HG02571 (cell line): ENCODE results near the gene CALHM3.
"Not testable (repeated sequence)": the region's sequence is repeated elsewhere in the genome, so short reads cannot be mapped to it uniquely, and the experiment has no call there.

Experiments
- ATAC-seq: cut with Tn5 transposase; IDR thresholded peaks from one replicate; pipeline ENCODE4 v1.9.1; 2021; ENCODE audit warnings: mild to moderate bottlenecking, moderate library complexity; ENCODE audit not compliant: unreplicated experiment

Gene CALHM3, protein sequence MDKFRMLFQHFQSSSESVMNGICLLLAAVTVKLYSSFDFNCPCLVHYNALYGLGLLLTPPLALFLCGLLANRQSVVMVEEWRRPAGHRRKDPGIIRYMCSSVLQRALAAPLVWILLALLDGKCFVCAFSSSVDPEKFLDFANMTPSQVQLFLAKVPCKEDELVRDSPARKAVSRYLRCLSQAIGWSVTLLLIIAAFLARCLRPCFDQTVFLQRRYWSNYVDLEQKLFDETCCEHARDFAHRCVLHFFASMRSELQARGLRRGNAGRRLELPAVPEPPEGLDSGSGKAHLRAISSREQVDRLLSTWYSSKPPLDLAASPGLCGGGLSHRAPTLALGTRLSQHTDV

DNA sequence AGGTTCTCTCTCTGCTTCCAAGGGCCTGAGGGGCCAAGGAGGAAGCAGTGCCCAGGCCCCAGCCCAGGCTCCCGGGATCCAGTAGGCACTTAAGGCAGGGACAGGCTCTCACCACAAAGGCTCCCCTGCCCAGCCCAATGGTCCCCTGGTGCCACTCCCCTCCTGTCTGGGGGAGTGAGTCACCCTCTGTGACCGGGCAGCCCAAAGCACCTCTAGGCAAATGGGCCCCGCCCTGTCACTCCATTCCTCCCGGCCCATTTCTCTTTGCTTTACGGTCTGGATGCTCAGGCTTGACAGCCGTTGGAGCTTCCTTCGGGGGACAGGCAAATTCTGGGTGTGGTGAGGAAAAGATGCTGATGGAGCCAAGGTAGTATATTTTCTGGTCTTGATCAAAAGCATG, at the start of gene CALHM3:
Gene CALHM3 (minus strand): TSS at position 106 of the 400 bp plus-strand sequence. CDS start 208 bp downstream, outside the sequence.
- ATAC-seq = no peak

DNA sequence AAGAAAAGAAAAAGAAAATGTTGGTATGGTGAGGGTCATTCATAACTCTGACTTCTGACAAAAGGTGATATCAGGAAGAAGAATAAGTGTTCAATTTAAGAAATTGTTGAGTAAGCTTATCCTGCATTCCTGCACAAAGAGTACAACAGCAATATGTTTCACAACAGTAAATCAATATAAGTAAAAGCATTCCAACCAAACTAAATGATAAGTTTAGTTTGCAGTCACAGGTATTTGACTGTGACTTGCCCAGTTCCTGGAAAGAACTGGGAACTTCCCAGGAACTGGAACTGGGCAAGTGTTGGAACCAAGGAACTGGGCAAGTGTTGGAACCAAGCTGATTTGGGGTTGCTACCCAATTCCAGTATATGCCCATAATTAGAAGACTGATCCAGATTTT, 49.5 kb upstream of the CALHM3 start:
- no peak for ATAC-seq

DNA sequence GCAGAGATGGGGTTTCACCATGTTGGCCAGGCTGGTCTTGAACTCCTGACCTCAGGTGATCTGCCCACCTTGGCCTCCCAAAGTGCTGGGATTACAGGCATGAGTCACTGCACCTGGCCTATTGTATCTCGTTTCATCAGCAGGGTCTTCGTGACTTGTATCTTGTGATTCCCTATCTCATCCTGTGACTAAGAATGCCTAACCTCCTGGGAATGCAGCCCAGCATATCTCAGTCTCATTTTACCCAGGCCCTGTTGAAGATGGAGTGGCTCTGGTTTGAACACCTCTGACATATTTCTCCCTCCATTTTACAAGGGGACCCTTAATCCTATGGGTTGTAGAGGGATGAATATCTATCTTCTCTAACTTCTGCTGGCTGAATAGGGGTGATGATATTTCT, 48.4 kb upstream of the CALHM3 start:
- not testable (repeated sequence) for ATAC-seq

DNA sequence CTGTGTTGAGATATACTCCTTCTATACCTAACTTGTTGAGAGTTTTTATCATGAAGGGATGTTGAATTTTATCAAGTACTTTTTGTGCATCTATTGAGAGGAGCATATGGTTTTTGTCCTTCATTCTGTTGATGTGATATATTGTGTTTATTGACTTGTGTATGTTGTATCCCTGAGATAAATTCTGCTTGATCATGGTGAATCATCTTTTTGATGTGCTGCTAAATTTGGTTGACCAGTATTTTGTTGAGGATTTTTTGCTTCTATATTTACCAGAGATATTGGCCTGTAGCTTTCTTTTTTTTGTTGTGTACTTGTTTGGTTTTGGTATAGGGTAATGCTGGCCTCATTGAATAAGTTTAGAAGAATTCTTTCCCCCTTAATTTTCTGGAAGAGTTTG, 46.9 kb upstream of the CALHM3 start:
- no peak for ATAC-seq

DNA sequence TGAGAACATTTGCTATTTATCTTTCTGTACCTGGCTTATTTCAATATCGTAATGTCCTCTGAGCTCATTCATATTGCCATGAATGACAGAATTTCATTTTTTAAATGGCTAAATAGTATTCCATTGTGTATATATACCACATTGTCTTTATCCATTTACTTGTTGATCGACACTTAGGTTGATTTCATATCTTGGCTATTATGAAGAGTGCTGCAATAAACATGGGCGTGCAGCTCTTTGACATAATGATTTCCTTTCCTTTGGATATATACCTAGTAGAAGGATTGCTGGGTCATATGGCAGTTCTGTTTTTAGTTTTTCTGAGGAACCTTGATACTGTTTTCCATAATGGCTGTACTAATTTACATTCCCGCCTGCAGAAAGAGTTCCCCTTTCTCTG, 44.6 kb upstream of the CALHM3 start:
- ATAC-seq = no peak

DNA sequence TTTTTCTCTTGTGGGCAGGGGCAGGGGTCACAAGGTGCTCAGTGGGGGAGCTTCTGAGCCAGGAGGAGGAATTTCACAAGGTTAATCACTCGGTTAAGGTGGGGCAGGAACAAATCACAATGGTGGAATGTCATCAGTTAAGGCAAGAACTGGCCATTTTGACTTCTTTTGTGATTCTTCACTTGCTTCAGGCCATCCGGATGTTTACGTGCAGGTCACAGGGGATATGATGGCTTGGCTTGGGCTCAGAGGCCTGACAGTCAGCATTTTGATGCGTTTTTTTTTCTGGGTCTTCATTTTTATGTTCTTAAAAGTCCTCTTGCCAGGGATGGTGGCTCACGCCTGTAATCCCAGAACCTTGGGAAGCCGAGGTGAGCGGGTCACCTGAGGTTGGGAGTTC, 43.0 kb upstream of the CALHM3 start:
- ATAC-seq = not testable (repeated sequence)

DNA sequence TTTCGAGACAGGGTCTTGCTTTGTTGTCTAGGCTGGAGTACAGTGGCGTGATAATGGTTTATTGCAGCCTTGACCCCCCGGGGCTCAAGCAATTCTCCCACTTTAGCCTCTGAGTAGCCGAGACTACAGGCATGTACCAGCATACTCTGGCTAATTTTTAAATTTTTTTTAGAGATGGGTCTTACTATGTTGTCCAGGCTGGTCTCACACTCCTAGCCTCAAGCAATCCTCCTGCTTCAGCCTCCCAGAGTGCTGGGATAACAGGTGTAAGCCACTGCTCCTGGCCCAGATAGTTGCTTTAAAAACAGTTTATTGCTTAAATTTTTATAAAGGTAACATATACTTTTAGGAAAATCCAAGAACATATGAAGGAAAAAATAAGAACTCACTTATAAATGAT, 40.8 kb upstream of the CALHM3 start:
- no peak for ATAC-seq

DNA sequence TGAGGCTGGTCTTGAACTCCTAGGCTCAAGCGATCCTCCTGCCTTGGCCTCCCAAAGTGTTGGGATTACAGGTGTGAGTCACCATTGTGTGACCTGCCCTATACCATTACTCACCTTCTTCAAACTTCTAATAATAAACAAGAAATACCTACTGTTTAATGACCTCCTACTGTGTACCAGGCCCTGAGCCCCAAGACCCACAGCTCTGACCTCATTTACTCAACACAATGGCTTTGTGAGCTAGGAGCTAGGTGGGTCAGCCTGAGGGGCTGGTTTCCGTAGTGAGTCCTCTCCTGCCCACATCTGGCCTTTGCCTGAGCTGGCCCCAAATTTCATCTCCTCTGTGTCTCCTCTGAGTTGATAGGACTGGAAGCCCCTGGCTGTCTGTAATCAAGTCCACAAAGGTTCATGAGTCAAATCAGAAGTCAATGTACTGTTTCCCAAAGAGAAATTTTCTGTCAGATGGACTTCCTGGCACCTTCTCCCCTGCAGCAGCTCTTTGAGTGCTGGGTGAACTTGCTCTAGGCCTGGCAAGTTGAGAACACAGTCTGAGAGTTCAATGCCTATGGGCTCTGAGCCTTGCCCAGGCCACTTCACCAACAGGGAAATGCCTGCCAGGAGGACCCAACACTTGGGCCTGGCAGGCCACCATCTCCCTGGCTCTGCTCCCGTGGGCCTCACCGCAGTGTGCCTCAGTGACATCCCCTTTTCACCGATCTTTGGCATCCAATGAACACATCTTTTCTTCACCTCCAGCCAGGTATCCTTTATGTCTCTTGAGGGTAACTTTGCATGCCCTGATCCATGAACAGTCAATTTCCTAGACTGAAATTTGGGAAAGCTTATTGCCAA, 38.4 kb upstream of the CALHM3 start:
- ATAC-seq = no peak

DNA sequence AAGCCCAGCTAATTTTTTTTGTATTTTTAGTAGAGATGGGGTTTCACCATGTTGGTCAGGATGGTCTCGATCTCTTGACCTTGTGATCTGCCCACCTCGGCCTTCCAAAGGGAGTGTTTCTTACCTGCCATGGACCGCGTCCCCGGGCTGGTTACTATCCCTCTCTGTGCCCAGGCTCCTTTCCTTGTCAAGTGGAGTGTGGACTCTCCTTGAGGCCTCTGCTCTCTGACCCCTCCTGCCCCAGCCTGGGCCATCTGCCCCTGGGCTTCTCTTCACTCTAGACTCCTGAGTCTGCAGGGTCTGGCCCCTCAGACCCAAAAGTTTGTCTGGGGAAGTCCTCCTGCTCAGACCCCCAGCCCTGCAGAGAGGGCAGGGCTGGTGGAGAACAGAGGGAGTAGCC, 35.2 kb upstream of the CALHM3 start:
- no peak for ATAC-seq

DNA sequence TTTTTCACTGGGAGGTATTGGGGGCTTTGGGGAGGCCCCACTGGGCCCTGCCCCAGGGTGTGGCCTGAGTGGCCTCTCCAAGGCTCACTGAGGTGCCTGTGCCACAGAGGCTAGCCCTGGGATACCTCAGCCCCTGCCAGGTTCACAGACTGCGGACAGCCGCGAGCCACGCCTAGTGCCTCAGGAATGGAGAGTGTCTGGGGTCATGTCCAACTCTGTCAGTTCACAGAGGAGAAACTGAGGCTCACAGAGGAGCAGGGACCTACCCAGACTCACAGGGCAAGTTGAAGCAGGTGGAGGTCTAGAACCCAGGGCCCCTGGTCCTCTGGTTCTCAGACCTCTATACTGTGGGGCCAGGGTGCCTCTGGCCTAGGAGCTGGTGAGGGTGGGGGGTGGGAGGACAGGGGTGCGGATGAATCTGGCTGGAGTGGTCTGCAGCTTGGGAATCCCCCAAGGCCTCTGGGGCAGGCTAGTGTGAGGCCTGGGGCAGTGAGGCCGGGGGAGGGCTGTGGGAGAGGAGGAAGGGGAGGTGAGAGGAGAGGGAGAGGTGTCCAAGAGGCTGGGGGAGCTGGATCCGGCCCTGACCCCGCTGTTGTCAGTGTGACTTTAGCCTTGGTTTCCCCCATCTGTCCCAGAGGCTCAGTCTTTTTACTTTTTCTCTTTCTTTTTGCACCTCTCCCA, 34.5 kb upstream of the CALHM3 start:
- ATAC-seq = no peak

DNA sequence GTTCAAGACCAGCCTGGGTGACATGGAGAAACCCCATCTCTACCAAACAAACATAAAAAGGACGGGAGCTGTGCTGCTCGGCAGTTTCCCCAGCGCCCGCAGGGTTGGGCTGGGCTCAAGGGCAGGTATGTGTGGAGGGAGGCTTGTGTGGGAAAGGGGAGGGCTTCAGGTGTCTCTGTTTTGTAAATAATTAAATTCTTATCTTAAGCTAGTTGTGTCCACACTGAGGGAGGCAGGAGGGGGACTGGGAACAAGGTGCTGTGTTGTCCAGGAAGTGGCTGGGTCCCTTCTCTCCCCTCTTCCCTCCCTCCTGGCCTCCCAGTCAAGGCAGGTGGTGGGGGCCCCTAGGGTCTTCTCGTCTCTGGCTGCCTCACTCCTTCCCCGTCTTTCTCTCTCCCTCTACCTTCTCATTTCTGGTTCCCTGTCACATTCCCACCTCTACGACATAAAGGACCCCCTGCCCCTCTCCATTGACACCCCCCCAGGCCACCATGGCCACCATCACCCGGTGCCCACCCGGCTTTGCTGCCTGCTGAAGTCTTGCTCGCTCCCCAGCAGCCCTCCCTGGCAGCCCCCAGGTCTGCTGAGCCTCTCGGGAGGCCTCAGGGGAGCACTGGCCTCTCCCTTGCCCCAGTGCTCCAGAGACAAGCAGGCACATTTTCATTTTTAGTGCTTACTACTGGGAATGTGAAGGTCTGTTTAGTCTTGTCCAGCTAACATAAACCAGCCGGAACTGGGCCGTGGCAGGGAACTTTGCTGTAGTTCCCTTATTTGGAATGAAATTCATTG, 33.7 kb upstream of the CALHM3 start:
- ATAC-seq = no peak

DNA sequence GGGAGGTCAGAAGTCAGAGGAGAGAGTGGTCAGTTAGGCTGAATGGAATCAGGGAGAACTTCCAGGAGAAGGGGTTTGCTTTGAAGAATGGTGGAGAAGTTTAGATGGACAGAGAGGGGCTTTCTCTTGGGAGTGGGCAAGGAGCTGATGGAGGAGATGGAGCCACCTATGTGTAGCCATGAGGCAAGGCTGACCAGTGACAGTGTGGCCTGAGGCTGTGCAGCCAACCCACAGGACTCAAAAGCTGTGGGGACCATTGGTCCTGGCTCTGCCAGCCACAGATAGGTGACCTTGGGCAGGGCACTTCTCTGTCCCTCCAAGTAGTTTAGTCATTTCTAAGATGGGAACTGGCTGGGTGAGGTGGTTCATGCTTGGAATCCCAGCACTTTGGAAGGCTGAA, 33.1 kb upstream of the CALHM3 start:
- ATAC-seq = no peak

DNA sequence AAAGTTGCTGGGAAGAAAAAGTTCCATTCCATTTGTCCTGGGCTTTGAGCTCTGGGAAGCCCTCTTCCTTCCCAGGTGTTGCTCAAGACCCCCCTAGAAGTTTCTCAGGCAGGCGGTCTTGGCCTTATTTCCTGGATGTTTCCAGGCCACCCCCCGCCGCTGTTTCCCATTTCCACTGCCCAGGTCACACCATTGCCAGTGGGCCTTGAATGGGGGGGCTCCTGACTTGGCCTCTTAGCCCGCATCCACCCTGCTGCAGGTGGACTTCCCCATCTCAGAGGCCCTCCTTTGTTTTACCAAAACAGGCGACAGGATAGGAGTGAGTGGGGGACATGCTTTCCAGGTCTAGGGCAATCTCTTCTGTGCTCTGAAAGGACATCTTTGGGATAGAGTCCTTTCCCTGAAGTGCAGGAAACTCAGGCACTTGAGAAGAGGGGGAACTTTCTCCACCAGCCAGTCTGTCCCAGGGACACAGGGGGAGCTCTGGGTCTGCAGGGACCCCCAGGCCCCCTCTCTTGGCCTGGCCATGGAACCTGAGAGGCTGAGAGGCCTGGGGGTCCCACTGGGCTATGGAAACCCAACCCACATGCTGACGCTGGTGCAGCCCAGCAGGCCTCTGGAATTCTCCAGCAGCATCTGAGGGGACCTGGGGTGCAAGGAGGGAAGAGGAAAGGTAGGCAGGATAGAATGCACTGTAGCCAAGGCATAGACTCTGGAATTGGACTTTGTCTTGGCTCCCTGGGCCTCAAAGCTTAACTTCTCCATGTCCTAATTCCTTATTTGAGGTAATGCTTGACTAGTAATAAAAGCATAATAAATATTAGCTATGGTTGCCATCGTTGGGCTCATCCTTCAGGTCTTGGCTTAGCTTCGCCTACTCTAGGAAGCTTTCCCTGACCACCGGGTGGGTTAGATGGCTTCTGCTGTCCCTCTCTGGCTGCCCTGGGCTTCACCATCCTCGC, 32.0 kb upstream of the CALHM3 start:
- ATAC-seq = no peak

DNA sequence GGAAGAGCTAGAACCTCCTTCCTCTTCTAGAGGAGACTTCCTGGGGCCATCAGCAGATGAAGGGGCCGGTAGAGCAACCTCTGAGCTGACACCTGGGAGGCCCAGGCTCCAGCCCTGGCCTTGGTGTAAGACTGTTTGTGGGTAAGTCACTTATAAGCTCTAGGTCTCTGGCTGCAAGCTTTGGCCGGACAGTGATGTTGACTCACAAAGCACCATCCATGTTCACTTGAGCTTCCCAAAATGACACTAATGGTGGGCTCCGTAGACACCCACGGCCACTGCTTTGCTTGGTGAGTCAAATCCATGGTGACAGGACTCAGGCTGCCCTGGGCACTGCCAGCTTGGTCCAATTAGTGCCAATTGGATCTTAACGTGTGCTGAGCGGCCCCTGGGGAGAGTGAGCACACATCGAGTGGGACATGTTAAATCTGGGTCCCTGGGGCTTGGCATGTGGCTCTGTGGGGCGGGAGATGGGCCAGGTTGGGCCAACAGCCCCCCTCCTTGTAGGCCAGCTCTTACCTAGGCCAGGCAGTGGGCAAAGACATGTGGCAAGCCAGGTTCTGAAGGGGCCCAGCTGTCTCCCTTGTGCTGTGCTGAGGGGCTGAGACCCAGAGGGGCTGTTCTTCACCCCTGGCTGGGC, 31.1 kb upstream of the CALHM3 start:
- no peak for ATAC-seq

DNA sequence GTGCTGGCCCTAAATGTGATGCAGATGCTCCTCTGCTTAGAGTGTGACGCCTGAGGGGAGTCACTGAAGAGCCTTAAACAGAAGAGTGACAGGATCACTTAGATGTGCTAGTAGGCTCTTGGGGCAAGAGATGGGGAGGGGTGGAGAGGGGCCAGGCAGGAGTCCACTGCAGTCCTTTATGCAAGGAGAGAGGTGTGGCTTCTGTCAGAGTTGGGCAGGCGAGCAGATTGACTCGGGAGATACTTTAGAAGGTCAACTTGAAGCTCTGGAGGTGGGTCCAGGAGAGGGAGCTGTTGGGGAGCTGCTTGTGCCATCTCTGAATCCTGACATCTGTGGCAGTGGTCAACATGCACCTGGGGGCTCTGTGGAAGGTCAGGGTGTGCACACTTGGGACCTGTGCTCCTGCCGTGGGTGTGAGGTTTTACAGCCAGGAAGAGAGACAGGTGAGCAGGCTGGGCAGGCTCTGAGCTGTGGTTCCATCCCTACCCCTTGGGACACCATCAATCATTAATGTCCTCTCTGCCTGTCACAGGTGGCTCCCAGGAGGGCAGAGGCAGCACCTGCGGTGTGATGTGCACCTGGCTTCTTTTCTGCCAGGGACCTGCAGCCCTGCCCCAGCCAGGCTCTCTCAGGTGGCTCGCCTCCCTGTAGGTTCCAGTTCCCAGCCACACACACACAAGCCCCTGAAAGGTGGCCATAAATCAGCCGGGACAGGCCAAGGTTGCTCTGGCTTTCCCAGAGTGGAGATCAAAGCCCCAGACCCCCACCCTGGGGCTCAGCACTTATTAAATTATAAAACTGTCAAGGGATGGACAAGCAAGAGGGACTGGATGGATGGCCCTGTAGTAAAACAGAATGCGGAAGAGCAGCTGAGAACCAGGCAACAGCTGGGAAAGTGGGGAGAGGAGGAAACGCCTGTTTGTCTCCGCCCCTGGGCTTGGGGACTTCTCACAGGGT, 28.5 kb upstream of the CALHM3 start:
- no peak for ATAC-seq

DNA sequence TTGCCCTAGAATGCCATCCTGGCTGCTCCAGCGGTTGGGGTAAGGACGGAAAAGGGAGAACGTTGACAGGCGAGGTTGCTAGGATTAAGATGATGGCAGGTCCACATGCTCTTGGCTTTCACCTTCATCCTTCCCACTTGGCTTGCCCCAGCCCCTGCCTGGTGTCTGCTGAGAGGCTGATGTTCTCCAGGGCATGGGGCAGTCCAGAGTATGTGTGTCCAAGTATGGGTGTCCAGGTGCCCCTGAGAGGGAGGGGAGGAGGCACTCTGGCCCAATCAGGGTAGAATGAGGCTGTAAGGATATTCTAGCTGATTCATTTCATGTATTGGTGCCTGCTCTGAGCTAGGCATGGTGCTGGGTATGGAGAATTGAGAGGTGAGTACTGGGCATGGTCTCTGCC, 27.0 kb upstream of the CALHM3 start:
- no peak for ATAC-seq

DNA sequence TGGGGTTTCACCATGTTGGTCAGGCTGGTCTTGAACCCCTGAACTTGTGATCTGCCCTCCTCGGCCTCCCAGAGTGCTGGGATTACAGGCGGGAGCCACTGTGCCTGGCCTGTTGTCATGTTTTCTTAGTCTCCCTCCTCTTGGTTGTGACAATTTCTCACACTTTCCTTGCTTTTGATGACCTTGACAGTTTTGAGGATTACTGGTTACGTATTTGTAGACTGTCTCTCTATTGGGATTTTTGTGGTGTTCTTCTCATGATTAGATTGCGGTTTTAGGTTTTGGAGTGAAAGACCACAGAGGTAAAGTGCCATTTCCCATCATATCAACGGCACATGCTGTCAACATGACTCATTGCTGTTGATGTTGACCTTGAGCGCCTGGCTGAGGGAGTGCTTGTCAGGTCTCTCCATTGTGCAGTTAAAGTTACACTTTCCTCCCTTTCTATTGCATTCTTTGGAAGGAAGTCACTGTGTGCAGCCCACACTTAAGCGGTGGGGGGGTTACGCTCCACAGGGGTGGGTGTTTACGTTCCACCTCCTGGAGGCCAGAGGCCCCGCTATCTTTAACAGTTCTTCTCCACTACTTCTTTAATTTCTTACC, 25.2 kb upstream of the CALHM3 start:
- no peak for ATAC-seq

DNA sequence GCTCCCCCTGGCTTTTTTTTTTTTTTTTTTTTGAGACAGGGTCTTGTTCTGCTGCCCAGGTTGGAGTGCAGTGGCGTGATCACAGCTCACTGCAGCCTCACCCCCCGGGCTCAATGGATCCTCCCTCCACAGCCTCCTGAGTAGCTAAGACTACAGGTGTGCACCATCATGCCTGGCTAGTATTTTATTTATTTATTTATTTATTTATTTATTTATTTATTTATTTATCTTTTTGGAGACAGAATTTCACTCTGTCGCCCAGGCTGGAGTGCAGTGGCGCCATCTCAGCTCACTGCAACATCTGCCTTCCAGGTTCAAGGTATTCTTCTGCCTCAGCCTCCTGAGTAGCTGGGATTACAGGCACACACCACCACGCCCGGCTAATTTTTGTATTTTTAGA, 24.7 kb upstream of the CALHM3 start:
- ATAC-seq = not testable (repeated sequence)
